K562 (cell line): Measurements from ENCODE around the gene CFAP20. TPM values are rescaled to one million over a fixed set of nuclear protein-coding genes. Genes with fewer than 3 reads are reported as not detected.

ENCODE experiments used
- BCOR ChIP-seq: fragments of 450-650 bp; IDR thresholded peaks from 2 replicates; pipeline ENCODE4 v1.6.1; 2016
- CBX5 ChIP-seq: IDR thresholded peaks from 2 replicates; pipeline ENCODE4 v1.6.1; 2014; ENCODE audit warnings: low read depth, borderline replicate concordance
- CEBPB ChIP-seq: fragments of 450-650 bp; IDR thresholded peaks from 2 replicates; pipeline ENCODE4 v1.6.1; 2016; ENCODE audit warnings: missing genetic modification characterization, missing compliant biosample characterization
- CREB1 ChIP-seq, 2 experiments: sonication (generic) in 1 of 2; formaldehyde crosslinking in 1 of 2; IDR thresholded peaks; 2 replicates each; pipeline versions ENCODE4 v1.6.1 to v1.8.0; 2012 to 2022; ENCODE audit warnings: inconsistent platforms in 1 of 2, mild to moderate bottlenecking in 1 of 2, missing genetic modification reagents in 1 of 2, moderate library complexity in 1 of 2
- HDAC3 ChIP-seq: fragments of 450-650 bp; IDR thresholded peaks from 2 replicates; pipeline ENCODE4 v1.6.1; 2018; ENCODE audit warnings: borderline replicate concordance, mild to moderate bottlenecking, moderate library complexity; ENCODE audit not compliant: partially characterized antibody
- KLF10 ChIP-seq: fragments of 250-450 bp; sonication (Bioruptor Pico); IDR thresholded peaks from 2 replicates; pipeline ENCODE4 v1.6.1; 2021; ENCODE audit warnings: matching md5 sums
- MYBL2 ChIP-seq, 2 experiments: fragments of 450-650 bp in 1 of 2; sonication (generic) in 1 of 2; formaldehyde crosslinking in 1 of 2; IDR thresholded peaks; 2 replicates each; pipeline versions ENCODE4 v1.6.1 to v1.8.1; 2017 to 2022; ENCODE audit warnings: borderline replicate concordance in 1 of 2, inconsistent platforms in 1 of 2, low read depth in 1 of 2, mild to moderate bottlenecking in 1 of 2, missing genetic modification reagents in 1 of 2, moderate library complexity in 1 of 2
- POLR2B ChIP-seq: fragments of 450-650 bp; IDR thresholded peaks from 2 replicates; pipeline ENCODE4 v1.6.1; 2018; ENCODE audit warnings: low read depth; ENCODE audit not compliant: partially characterized antibody
- RBM17 ChIP-seq: fragments of 200-400 bp; formaldehyde crosslinking; IDR thresholded peaks from 2 replicates; pipeline ENCODE4 v1.6.1; 2017; ENCODE audit warnings: low read depth, mild to moderate bottlenecking, low read length, borderline replicate concordance
- SMC3 ChIP-seq: conservative IDR thresholded peaks from 2 replicates; pipeline ENCODE4 v1.6.1; 2011; ENCODE audit warnings: low read depth, low read length, improper control_type of control experiment; ENCODE audit not compliant: insufficient read depth
- STAG1 ChIP-seq: sonication (generic); formaldehyde crosslinking; IDR thresholded peaks from 2 replicates; pipeline ENCODE4 v1.5.0; 2020; ENCODE audit warnings: missing genetic modification reagents, borderline replicate concordance
- polyA plus RNA-seq, 8 experiments: library from polyadenylated mRNA; depleted of rRNA in 4 of 8; stranded (reverse) in 5 of 8; unstranded in 3 of 8; fragments of >200 nt; fragmentation: Nextera tagmentation in 2 of 8; fragmentation: Illumina TruSeq in 1 of 8; extraction: Ambion mirVana in 2 of 8; extraction: Trizol in 1 of 8; gene quantifications; 2 replicates each; pipeline versions ENCODE4 v1.2.1 to v1.2.3, GENCODE V29; 2011 to 2014; ENCODE audit warnings: inconsistent platforms in 1 of 8, missing spikeins in 1 of 8
- total RNA-seq, 7 experiments: library from RNA; depleted of rRNA in 6 of 7; stranded (reverse); fragments of >200 nt in 6 of 7; fragmentation: Illumina TruSeq in 2 of 7; extraction: Trizol in 2 of 7; gene quantifications; 2 replicates each; pipeline versions ENCODE4 v1.2.1 to v1.2.3, GENCODE V29; 2011 to 2021; ENCODE audit warnings: low replicate concordance in 1 of 7
- TF ChIP-seq, protein P1 (sequence below): sonication (generic); formaldehyde crosslinking; IDR thresholded peaks from 2 replicates; pipeline ENCODE4 v1.8.0; 2022; ENCODE audit warnings: mild to moderate bottlenecking, missing genetic modification reagents
- TF ChIP-seq, protein P2 (sequence below), 2 experiments: fragments of 450-650 bp in 1 of 2; IDR thresholded peaks; 2 replicates each; pipeline ENCODE4 v1.6.1; 2011 to 2017; ENCODE audit warnings: low read depth in 2 of 2, antibody characterized with exemption in 1 of 2, borderline replicate concordance in 1 of 2, low read length in 1 of 2, mild to moderate bottlenecking in 1 of 2, mixed read lengths in 1 of 2; ENCODE audit not compliant: control insufficient read depth in 1 of 2
- TF ChIP-seq, protein P3 (sequence below): fragments of 250-450 bp; sonication (Bioruptor Pico); IDR thresholded peaks from 2 replicates; pipeline ENCODE4 v1.4.0; 2020; ENCODE audit warnings: mild to moderate bottlenecking
- TF ChIP-seq, protein P4 (sequence below): fragments of 450-650 bp; IDR thresholded peaks from 2 replicates; pipeline ENCODE4 v1.7.0; 2016; ENCODE audit warnings: borderline replicate concordance

The CFAP20 gene
- total and polyA plus RNA-seq, 9 of the 15 experiments (the other 6 are each of a cell fraction or from before 2014, with no cell fraction given) = 20.5 to 90.5 (median 75.3) TPM

DNA sequence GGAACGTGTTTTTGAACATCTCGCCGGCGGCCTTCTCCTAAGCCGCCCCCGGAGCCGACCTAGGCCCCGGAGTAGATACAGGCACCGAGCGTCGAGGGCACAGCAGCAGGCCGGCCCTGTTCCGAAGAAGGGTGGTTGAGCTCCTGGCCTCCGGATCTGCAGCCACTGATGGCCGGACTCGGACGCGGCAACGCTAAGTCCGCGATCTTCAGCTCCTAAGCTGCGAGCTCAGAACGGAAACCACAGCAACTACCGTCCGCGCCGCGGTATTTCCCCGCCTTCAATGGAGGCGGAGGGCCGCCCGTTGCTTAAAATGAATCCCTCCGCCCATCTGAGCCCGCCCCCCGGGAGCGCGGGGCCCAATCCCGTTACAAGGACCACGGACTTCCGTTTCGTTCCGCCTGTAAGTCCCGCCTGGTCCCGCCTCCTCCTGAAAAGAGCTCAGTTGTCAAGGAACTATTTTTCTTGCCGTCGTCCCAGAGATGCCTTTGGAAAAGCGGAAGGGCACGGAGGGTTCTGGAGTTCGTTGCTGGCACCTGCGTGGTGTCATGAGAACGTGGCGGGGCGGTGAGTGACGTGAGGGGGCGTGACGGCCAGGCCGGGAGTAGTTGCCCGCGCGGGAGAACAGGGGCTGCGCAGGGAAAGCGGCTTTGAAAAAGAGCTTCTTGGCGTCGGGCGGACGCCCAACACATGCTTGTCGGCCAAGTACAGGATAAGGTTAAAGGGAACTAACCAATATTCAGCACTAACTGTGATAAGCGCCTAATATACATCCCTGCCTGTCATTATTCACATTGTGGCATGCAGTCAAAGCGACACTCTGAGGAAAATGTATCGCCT is at the start of gene CFAP20 (continued):
- no peak for TF ChIP-seq HDAC3
- TF ChIP-seq, protein P1, sequence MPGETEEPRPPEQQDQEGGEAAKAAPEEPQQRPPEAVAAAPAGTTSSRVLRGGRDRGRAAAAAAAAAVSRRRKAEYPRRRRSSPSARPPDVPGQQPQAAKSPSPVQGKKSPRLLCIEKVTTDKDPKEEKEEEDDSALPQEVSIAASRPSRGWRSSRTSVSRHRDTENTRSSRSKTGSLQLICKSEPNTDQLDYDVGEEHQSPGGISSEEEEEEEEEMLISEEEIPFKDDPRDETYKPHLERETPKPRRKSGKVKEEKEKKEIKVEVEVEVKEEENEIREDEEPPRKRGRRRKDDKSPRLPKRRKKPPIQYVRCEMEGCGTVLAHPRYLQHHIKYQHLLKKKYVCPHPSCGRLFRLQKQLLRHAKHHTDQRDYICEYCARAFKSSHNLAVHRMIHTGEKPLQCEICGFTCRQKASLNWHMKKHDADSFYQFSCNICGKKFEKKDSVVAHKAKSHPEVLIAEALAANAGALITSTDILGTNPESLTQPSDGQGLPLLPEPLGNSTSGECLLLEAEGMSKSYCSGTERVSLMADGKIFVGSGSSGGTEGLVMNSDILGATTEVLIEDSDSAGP (CRISPR knock-in tag) = peak; percentile 57; the same call in 1 of the 2 replicates
- TF ChIP-seq CBX5 = no peak
- no peak for TF ChIP-seq STAG1
- TF ChIP-seq CREB1 (IDR thresholded peaks at IDR 0.05) = peak; percentile 92
- TF ChIP-seq CREB1 (CRISPR knock-in tag; IDR thresholded peaks at IDR 0.05) = peak; percentile 93
- no peak for TF ChIP-seq RBM17
- TF ChIP-seq, protein P2, sequence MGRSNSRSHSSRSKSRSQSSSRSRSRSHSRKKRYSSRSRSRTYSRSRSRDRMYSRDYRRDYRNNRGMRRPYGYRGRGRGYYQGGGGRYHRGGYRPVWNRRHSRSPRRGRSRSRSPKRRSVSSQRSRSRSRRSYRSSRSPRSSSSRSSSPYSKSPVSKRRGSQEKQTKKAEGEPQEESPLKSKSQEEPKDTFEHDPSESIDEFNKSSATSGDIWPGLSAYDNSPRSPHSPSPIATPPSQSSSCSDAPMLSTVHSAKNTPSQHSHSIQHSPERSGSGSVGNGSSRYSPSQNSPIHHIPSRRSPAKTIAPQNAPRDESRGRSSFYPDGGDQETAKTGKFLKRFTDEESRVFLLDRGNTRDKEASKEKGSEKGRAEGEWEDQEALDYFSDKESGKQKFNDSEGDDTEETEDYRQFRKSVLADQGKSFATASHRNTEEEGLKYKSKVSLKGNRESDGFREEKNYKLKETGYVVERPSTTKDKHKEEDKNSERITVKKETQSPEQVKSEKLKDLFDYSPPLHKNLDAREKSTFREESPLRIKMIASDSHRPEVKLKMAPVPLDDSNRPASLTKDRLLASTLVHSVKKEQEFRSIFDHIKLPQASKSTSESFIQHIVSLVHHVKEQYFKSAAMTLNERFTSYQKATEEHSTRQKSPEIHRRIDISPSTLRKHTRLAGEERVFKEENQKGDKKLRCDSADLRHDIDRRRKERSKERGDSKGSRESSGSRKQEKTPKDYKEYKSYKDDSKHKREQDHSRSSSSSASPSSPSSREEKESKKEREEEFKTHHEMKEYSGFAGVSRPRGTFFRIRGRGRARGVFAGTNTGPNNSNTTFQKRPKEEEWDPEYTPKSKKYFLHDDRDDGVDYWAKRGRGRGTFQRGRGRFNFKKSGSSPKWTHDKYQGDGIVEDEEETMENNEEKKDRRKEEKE (IDR thresholded peaks at IDR 0.05; ENCODE audit: borderline replicate concordance in 1 of 2, control insufficient read depth in 1 of 2, low read depth in 2 of 2, low read length in 1 of 2) = 0 out of 4 replicates have a peak, but pooled peaks of 1 of the 2 experiments have one; percentile 52
- TF ChIP-seq, protein P3, sequence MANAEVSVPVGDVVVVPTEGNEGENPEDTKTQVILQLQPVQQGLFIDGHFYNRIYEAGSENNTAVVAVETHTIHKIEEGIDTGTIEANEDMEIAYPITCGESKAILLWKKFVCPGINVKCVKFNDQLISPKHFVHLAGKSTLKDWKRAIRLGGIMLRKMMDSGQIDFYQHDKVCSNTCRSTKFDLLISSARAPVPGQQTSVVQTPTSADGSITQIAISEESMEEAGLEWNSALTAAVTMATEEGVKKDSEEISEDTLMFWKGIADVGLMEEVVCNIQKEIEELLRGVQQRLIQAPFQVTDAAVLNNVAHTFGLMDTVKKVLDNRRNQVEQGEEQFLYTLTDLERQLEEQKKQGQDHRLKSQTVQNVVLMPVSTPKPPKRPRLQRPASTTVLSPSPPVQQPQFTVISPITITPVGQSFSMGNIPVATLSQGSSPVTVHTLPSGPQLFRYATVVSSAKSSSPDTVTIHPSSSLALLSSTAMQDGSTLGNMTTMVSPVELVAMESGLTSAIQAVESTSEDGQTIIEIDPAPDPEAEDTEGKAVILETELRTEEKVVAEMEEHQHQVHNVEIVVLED = peak; percentile 81
- TF ChIP-seq, protein P4, sequence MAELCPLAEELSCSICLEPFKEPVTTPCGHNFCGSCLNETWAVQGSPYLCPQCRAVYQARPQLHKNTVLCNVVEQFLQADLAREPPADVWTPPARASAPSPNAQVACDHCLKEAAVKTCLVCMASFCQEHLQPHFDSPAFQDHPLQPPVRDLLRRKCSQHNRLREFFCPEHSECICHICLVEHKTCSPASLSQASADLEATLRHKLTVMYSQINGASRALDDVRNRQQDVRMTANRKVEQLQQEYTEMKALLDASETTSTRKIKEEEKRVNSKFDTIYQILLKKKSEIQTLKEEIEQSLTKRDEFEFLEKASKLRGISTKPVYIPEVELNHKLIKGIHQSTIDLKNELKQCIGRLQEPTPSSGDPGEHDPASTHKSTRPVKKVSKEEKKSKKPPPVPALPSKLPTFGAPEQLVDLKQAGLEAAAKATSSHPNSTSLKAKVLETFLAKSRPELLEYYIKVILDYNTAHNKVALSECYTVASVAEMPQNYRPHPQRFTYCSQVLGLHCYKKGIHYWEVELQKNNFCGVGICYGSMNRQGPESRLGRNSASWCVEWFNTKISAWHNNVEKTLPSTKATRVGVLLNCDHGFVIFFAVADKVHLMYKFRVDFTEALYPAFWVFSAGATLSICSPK = no peak
- peak; percentile 75; the same call in 1 of the 2 replicates for TF ChIP-seq BCOR
- TF ChIP-seq SMC3 = no peak
- TF ChIP-seq POLR2B = peak; percentile 75
- TF ChIP-seq CEBPB (tag) = 0 out of 2 replicates have a peak, but pooled peaks have one; percentile 9
- TF ChIP-seq MYBL2 (IDR thresholded peaks at IDR 0.05; ENCODE audit: low read depth) = peak; percentile 82
- no peak for TF ChIP-seq MYBL2 (CRISPR knock-in tag; IDR thresholded peaks at IDR 0.05; ENCODE audit: borderline replicate concordance)
- TF ChIP-seq KLF10 (CRISPR knock-in tag) = no peak
